ENCODE data around the gene FOCAD. TPM values are rescaled to one million over a fixed set of nuclear protein-coding genes. Genes with fewer than 3 reads are reported as not detected.
"Not testable (repeated sequence)": the region's sequence is repeated elsewhere in the genome, so short reads cannot be mapped to it uniquely, and the experiment has no call there.

The FOCAD gene
- total and polyA plus RNA-seq, 4 donors = 6.8 to 62.1 (median 27.9) TPM

DNA sequence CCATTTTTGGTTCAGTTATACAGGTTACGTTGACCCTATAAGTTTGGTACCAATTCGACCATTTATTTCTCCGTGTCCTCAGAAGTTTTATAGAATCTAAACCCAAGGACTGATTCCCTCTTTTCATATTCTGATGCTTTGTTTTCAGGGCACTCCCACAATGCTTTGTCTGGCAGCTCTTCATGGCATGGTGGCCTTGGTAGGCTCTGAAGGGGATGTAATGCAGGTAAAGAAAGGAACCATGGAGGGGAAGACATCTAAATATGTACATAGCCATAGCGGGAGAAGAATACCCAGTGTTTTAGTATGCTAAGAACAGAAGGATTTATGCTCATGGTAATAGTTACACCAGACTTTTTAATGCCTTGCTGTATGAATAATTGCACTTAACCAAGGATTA lies 264.6 kb downstream of the FOCAD start:
- no peaks in the 10 kb centered on the region for H3K4me1 ChIP-seq (ENCODE audit: control insufficient read depth in 5 of 5, insufficient read depth in 5 of 5, low read length in 5 of 5)
- TF ChIP-seq, protein P1, sequence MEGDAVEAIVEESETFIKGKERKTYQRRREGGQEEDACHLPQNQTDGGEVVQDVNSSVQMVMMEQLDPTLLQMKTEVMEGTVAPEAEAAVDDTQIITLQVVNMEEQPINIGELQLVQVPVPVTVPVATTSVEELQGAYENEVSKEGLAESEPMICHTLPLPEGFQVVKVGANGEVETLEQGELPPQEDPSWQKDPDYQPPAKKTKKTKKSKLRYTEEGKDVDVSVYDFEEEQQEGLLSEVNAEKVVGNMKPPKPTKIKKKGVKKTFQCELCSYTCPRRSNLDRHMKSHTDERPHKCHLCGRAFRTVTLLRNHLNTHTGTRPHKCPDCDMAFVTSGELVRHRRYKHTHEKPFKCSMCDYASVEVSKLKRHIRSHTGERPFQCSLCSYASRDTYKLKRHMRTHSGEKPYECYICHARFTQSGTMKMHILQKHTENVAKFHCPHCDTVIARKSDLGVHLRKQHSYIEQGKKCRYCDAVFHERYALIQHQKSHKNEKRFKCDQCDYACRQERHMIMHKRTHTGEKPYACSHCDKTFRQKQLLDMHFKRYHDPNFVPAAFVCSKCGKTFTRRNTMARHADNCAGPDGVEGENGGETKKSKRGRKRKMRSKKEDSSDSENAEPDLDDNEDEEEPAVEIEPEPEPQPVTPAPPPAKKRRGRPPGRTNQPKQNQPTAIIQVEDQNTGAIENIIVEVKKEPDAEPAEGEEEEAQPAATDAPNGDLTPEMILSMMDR (IDR thresholded peaks at IDR 0.05; ENCODE audit: control extremely low read depth, extremely low read depth) = no peak
- no peak overlapping the region for H3K27ac ChIP-seq (ENCODE audit: low read depth in 1 of 2, low read length in 1 of 2)
- no peak overlapping the region for H3K4me3 ChIP-seq
- H3K27me3 ChIP-seq (ENCODE audit: control insufficient read depth in 3 of 3, insufficient read depth in 3 of 3, low read length in 2 of 3) = no peaks in the 10 kb centered on the region
- DNase-seq (no peak), ATAC-seq (ENCODE audit: insufficient read depth, low FRiP score) (no peak)
- no peak overlapping the region for H3K9ac ChIP-seq (ENCODE audit: insufficient read depth in 1 of 2, low read length in 2 of 2)
- 89 to 95% methylated on average over 4 of the region's 4 CpGs for WGBS, 2 donors
- H3K36me3 ChIP-seq (ENCODE audit: control insufficient read depth in 4 of 4, insufficient read depth in 4 of 4, low read length in 4 of 4) = peaks cover 4 to 24% (median 15%) of the 10 kb centered on the region in 4 donors
- H3K9me3 ChIP-seq (ENCODE audit: control insufficient read depth in 4 of 4, insufficient read depth in 3 of 4, low read length in 3 of 4) = no peaks in the 10 kb centered on the region

DNA sequence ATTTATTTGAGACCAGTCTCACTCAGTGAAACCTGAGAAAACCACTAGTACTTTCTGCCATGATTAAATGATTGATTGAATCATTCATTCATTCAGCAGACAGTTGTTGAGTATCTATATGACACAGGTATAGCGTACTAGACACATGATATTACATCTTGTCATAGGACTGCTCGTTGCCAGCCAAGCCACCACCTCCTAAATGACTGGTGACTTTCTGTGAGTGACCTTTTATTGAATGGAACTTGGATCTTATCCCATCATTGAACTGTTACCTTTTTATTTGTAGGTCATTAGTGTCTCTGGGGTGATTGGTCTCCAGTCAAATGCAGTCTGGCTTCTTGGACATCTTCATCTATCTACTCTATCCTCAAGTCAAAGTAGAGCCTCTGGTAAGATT lies 266.6 kb downstream of the FOCAD start:
- no peaks in the 10 kb centered on the region for H3K4me1 ChIP-seq (ENCODE audit: control insufficient read depth in 5 of 5, insufficient read depth in 5 of 5, low read length in 5 of 5)
- no peak overlapping the region for H3K4me3 ChIP-seq
- H3K9ac ChIP-seq (ENCODE audit: insufficient read depth in 1 of 2, low read length in 2 of 2) = no peak overlapping the region
- ATAC-seq (ENCODE audit: insufficient read depth, low FRiP score) = no peak
- TF ChIP-seq, protein P1 (IDR thresholded peaks at IDR 0.05; ENCODE audit: control extremely low read depth, extremely low read depth) = no peak
- 97 to 98% methylated on average over 2 of the region's 2 CpGs for WGBS, 2 donors
- H3K27ac ChIP-seq (ENCODE audit: low read depth in 1 of 2, low read length in 1 of 2) = no peak overlapping the region
- no peaks in the 10 kb centered on the region for H3K27me3 ChIP-seq (ENCODE audit: control insufficient read depth in 3 of 3, insufficient read depth in 3 of 3, low read length in 2 of 3)
- peaks cover 2 to 24% (median 15%) of the 10 kb centered on the region in 4 donors for H3K36me3 ChIP-seq (ENCODE audit: control insufficient read depth in 4 of 4, insufficient read depth in 4 of 4, low read length in 4 of 4)
- no peaks in the 10 kb centered on the region for H3K9me3 ChIP-seq (ENCODE audit: control insufficient read depth in 4 of 4, insufficient read depth in 3 of 4, low read length in 3 of 4)
- no peak for DNase-seq

GRCh38 chr9:20962536-20963225 lies 278.6 kb downstream of the FOCAD start:
- Histone ChIP-seq H3K4me1 (ENCODE audit: control insufficient read depth in 5 of 5, insufficient read depth in 5 of 5, low read length in 5 of 5) (no peaks in the 10 kb centered on the region), H3K27me3 (ENCODE audit: control insufficient read depth in 3 of 3, insufficient read depth in 3 of 3, low read length in 2 of 3) (no peaks in the 10 kb centered on the region), H3K4me3 (no peak overlapping the region), H3K27ac (ENCODE audit: low read depth in 1 of 2, low read length in 1 of 2) (no peak overlapping the region), H3K36me3 (ENCODE audit: control insufficient read depth in 4 of 4, insufficient read depth in 4 of 4, low read length in 4 of 4) (no peaks in the 10 kb centered on the region), H3K9ac (ENCODE audit: insufficient read depth in 1 of 2, low read length in 2 of 2) (no peak overlapping the region), H3K9me3 (ENCODE audit: control insufficient read depth in 4 of 4, insufficient read depth in 3 of 4, low read length in 3 of 4) (no peaks in the 10 kb centered on the region)
- DNase-seq (peak in 2 of 3 donors; percentile 37 to 43), ATAC-seq (ENCODE audit: insufficient read depth, low FRiP score) (no peak)
- WGBS, 2 donors = 78 to 82% methylated on average over 4 of the region's 4 CpGs
- TF ChIP-seq, protein P1 (IDR thresholded peaks at IDR 0.05; ENCODE audit: control extremely low read depth, extremely low read depth) = no peak

DNA sequence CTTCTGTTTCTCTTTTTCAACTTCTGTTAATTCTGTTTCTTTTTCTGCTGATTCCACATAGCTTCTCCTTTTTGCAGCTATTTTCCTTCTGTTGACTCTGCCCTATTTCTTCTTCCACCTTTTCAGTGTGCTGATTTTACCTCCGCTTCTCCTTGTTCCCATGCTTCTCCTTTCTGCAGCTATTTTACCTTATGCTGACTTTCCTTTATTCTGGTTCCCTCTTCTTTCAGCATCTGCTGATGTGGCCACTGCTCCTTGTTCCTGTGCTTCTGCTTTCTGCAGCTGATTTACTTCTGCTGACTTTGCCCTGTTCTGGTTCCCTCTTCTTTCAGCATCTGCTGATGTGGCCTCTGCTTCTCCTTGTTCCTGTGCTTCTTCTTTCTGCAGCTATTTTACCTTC lies 288.6 kb downstream of the FOCAD start:
- Histone ChIP-seq H3K27me3 (ENCODE audit: control insufficient read depth in 3 of 3, insufficient read depth in 3 of 3, low read length in 2 of 3) (no peaks in the 10 kb centered on the region), H3K9ac (ENCODE audit: insufficient read depth in 1 of 2, low read length in 2 of 2) (no peak overlapping the region), H3K4me3 (no peak overlapping the region), H3K36me3 (ENCODE audit: control insufficient read depth in 4 of 4, insufficient read depth in 4 of 4, low read length in 4 of 4) (peaks cover 2 to 10% (median 4%) of the 10 kb centered on the region in 4 donors), H3K27ac (ENCODE audit: low read depth in 1 of 2, low read length in 1 of 2) (no peak overlapping the region), H3K9me3 (ENCODE audit: control insufficient read depth in 4 of 4, insufficient read depth in 3 of 4, low read length in 3 of 4) (no peaks in the 10 kb centered on the region), H3K4me1 (ENCODE audit: control insufficient read depth in 5 of 5, insufficient read depth in 5 of 5, low read length in 5 of 5) (no peaks in the 10 kb centered on the region)
- no peak for ATAC-seq (ENCODE audit: insufficient read depth, low FRiP score)
- TF ChIP-seq, protein P1 (IDR thresholded peaks at IDR 0.05; ENCODE audit: control extremely low read depth, extremely low read depth) = no peak
- WGBS, 2 donors = 96 to 100% methylated on average over 1 of the region's 1 CpG
- no peak for DNase-seq

DNA sequence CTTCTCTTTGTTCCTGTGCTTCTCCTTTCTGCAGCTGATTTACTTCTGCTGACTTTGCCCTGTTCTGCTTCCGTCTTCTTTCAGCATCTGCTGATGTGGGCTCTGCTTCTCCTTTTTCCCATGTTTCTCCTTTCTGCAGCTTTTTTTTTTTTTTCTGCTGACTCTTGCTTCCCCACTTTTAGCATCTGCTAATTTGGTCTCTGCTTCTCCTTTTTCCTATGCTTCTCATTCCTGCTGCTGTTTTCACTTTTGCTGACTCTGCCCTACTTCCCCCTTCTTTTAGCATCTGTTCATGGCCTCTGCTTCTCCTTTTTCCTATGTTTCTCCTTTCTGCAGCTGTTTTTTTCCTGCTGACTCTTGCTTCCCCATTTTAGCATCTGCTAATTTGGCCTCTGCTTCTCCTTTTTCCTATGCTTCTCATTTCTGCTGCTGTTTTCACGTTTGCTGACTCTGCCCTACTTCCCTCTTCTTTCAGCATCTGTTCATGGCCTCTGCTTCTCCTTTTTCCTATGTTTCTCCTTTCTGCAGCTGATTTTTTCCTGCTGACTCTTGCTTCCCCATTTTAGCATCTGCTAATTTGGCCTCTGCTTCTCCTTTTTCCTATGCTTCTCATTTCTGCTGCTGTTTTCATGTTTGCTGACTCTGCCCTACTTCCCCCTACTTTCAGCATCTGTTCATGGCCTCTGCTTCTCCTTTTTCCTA lies 289.3 kb downstream of the FOCAD start:
- WGBS, 2 donors = 61 to 69% methylated on average over 2 of the region's 2 CpGs
- not testable (repeated sequence) for H3K4me1 ChIP-seq (ENCODE audit: control insufficient read depth in 5 of 5, insufficient read depth in 5 of 5, low read length in 5 of 5); H3K9ac ChIP-seq (ENCODE audit: insufficient read depth in 1 of 2, low read length in 2 of 2); H3K36me3 ChIP-seq (ENCODE audit: control insufficient read depth in 4 of 4, insufficient read depth in 4 of 4, low read length in 4 of 4); H3K4me3 ChIP-seq; H3K27me3 ChIP-seq (ENCODE audit: control insufficient read depth in 3 of 3, insufficient read depth in 3 of 3, low read length in 2 of 3); DNase-seq; ATAC-seq (ENCODE audit: insufficient read depth, low FRiP score); H3K27ac ChIP-seq (ENCODE audit: low read depth in 1 of 2, low read length in 1 of 2); H3K9me3 ChIP-seq (ENCODE audit: control insufficient read depth in 4 of 4, insufficient read depth in 3 of 4, low read length in 3 of 4)
